Measurements from ENCODE around the gene AP2A2. TPM values are rescaled to one million over a fixed set of nuclear protein-coding genes. Genes with fewer than 3 reads are reported as not detected.

AP2A2 gene
- total RNA-seq, 1 donor from 2014 or later: 69.7 TPM

GRCh38 chr11:917426-917825 is 8.2 kb upstream of the AP2A2 start:
- Mint-ChIP-seq H3K27ac (ENCODE audit: unreplicated experiment) (no peak overlapping the region), H3K27me3 (ENCODE audit: low read depth) (no peaks in the 10 kb centered on the region), H3K4me3 (ENCODE audit: unreplicated experiment) (no peak overlapping the region), H3K4me1 (ENCODE audit: low read depth) (peaks cover 3% of the 10 kb centered on the region), H3K9me3 (ENCODE audit: low read depth) (no peaks in the 10 kb centered on the region), H3K36me3 (ENCODE audit: low read depth) (no peaks in the 10 kb centered on the region)
- TF ChIP-seq CTCF (IDR thresholded peaks at IDR 0.05): no peak
- no peak for DNase-seq (ENCODE audit: low spot score)

DNA sequence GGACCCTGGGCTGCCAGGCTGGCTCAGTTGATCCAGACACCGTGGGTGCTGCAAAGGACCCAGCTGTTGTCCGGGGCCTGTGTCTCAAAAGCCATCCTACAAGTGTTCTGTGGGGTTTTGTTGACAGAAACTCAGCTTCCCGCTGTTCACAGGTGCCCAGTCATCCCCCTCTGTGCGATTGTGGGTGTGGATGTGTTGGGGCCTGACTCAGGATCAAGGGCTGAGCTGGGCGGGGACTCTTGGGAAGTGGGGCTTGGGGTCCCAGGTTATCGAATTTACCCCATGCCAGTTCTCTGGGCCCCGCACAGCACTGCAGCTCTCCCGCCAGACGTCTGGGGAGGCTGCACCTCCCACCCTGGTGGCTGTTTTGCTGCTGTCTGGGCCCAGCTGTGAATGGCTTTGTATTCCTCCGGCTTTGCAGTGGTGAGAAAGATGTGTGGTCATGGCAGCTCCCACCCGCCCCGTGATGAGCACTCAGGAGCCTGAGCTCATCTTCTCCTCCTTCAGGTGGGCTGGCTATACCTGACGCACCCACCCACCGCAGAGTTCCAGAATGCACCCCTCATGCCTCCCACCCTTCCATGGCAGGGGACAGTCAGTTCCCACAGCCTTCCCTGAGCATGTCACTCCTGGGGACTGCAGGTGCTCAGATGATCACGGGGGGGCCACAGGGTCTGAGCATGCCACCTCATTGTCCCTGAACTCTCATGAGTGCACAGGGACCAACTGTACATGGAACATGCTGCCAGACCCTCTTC is 3.6 kb upstream of the AP2A2 start:
- TF ChIP-seq CTCF (IDR thresholded peaks at IDR 0.05): no peak
- H3K4me1 Mint-ChIP-seq (ENCODE audit: low read depth): peaks cover 11% of the 10 kb centered on the region
- no peak for DNase-seq (ENCODE audit: low spot score)
- no peaks in the 10 kb centered on the region for H3K36me3 Mint-ChIP-seq (ENCODE audit: low read depth)
- H3K9me3 Mint-ChIP-seq (ENCODE audit: low read depth): no peaks in the 10 kb centered on the region
- no peaks in the 10 kb centered on the region for H3K27me3 Mint-ChIP-seq (ENCODE audit: low read depth)
- H3K4me3 Mint-ChIP-seq (ENCODE audit: unreplicated experiment): no peak overlapping the region
- H3K27ac Mint-ChIP-seq (ENCODE audit: unreplicated experiment): no peak overlapping the region

DNA sequence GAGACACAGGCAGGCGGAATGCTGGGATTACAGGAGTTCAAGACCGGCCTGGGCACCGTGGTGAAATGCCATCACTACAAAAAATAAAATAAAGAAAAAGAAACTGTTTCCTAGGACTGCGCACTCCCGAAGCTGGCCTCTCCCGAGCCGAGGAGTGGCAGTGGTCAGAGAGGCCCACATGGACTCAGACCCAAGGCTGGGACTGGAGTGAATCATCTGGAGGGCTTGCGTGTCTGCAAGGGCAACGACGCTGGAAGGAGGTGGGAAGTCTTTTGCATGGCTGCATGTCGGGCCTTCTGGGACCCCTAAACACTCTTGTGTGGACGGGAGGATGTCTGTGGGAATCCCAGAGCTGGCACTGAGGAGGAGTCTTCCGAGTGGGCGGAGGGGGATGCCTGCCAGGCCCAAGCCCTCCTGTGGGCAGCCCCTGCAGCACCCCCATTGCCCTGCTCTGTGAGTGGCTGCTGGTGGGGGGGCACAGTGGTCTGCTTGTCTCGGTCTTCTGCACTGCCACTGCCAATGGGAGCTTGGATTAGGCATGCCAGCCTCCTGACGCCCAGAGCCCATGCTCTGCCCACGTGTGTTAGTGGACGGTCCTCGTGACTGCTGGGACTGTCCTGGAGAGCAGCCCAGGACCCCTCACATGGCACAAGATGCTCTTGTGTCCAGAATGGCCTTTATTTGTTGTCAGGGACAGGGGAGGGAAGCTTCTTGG is 1.8 kb upstream of the AP2A2 start:
- no peak for TF ChIP-seq CTCF (IDR thresholded peaks at IDR 0.05)
- H3K4me1 Mint-ChIP-seq (ENCODE audit: low read depth): peaks cover 21% of the 10 kb centered on the region
- H3K4me3 Mint-ChIP-seq (ENCODE audit: unreplicated experiment): no peak overlapping the region
- DNase-seq (ENCODE audit: low spot score): no peak
- no peaks in the 10 kb centered on the region for H3K9me3 Mint-ChIP-seq (ENCODE audit: low read depth)
- H3K27me3 Mint-ChIP-seq (ENCODE audit: low read depth): no peaks in the 10 kb centered on the region
- no peak overlapping the region for H3K27ac Mint-ChIP-seq (ENCODE audit: unreplicated experiment)
- H3K36me3 Mint-ChIP-seq (ENCODE audit: low read depth): no peaks in the 10 kb centered on the region

GRCh38 chr11:924406-925157 is 1.1 kb upstream of the AP2A2 start:
- no peak for DNase-seq (ENCODE audit: low spot score)
- no peak overlapping the region for H3K4me3 Mint-ChIP-seq (ENCODE audit: unreplicated experiment)

More at GRCh38 chr11:924406-925157, 1.1 kb upstream of the AP2A2 start:
- no peak for TF ChIP-seq CTCF (IDR thresholded peaks at IDR 0.05)
- Mint-ChIP-seq H3K4me1 (ENCODE audit: low read depth) (peaks cover 20% of the 10 kb centered on the region), H3K36me3 (ENCODE audit: low read depth) (no peaks in the 10 kb centered on the region), H3K27ac (ENCODE audit: unreplicated experiment) (no peak overlapping the region), H3K9me3 (ENCODE audit: low read depth) (no peaks in the 10 kb centered on the region), H3K27me3 (ENCODE audit: low read depth) (no peaks in the 10 kb centered on the region)

Measured in chondrocyte (in vitro differentiated cells).